BLaER1 treated with 17β-estradiol and CSF1 and Interleukin-3, amounts not matched to agents 10 nM and 100 nM (cell line): ENCODE data around the gene PYDC1.
"Not testable (repeated sequence)": the region's sequence is repeated elsewhere in the genome, so short reads cannot be mapped to it uniquely, and the experiment has no call there.

ENCODE experiments used
- H3K27ac ChIP-seq, 11 experiments: shearing (Covaris generic); formaldehyde crosslinking; 2 replicates each; pipeline ENCODE4 v1.8.1; 2022
- H3K27me3 ChIP-seq, 11 experiments: shearing (Covaris generic); formaldehyde crosslinking; 2 replicates each; pipeline ENCODE4 v1.8.1; 2022
- H3K36me3 ChIP-seq, 11 experiments: shearing (Covaris generic); formaldehyde crosslinking; 2 replicates each; pipeline ENCODE4 v1.8.1; 2022
- H3K4me1 ChIP-seq, 10 experiments: shearing (Covaris generic); formaldehyde crosslinking; 2 replicates each; pipeline ENCODE4 v1.8.1; 2022
- H3K4me2 ChIP-seq, 11 experiments: shearing (Covaris generic); formaldehyde crosslinking; 2 replicates each; pipeline ENCODE4 v1.8.1; 2022
- H3K4me3 ChIP-seq, 10 experiments: shearing (Covaris generic); formaldehyde crosslinking; 2 replicates each; pipeline ENCODE4 v1.8.1; 2022
- H3K9ac ChIP-seq, 11 experiments: shearing (Covaris generic); formaldehyde crosslinking; 2 replicates each; pipeline ENCODE4 v1.8.1; 2022
- H3K9me3 ChIP-seq, 11 experiments: shearing (Covaris generic); formaldehyde crosslinking; replicated peaks in 1 of 11; 2 replicates each; pipeline ENCODE4 v1.8.1; 2022
- H4K20me1 ChIP-seq, 11 experiments: shearing (Covaris generic); formaldehyde crosslinking; 2 replicates each; pipeline ENCODE4 v1.8.1; 2022
- Cebpa-rat ChIP-seq, 11 experiments: shearing (Covaris generic); IDR thresholded peaks; 2 replicates each; pipeline ENCODE4 v1.8.1; 2022

The PYDC1 gene

GRCh38 chr16:31183432-31184428 lies 33.2 kb downstream of the PYDC1 start:
- TF ChIP-seq Cebpa-rat (IDR thresholded peaks at IDR 0.05): no peak
- H3K4me1 ChIP-seq: peaks cover 32 to 80% (median 59%) of the 10 kb centered on the region in 10 experiments
- peak overlapping the region; percentile 88 to 98 (median 94); a peak in 21 of 22 replicates for H3K4me2 ChIP-seq
- no peaks in the 10 kb centered on the region for H3K27me3 ChIP-seq
- peak overlapping the region in 10 of 11 experiments; percentile 41 to 99 (median 98); a peak in 13 of 22 replicates for H3K9ac ChIP-seq
- H3K4me3 ChIP-seq: peak overlapping the region in 4 of 10 experiments; percentile 78 to 93 (median 90); a peak in 13 of 20 replicates
- H3K36me3 ChIP-seq: peaks cover 71 to 81% (median 80%) of the 10 kb centered on the region in 11 experiments
- H3K9me3 ChIP-seq: no peaks in the 10 kb centered on the region
- H3K27ac ChIP-seq: peak overlapping the region in 1 of 11 experiments; percentile 26; a peak in 1 of 22 replicates
- peaks cover 81 to 95% (median 86%) of the 10 kb centered on the region in 11 experiments for H4K20me1 ChIP-seq

- H3K4me2 ChIP-seq: peak overlapping the region; percentile 88 to 98 (median 94)
- no peaks in the 10 kb centered on the region for H3K9me3 ChIP-seq
- peak overlapping the region in 5 of 11 experiments; percentile 94 to 99 (median 98); a peak in 7 of 22 replicates for H3K27ac ChIP-seq
- peak overlapping the region; percentile 71 to 97 (median 90) for H3K4me3 ChIP-seq
- peaks cover 57 to 67% (median 66%) of the 10 kb centered on the region in 11 experiments for H3K36me3 ChIP-seq
- no peaks in the 10 kb centered on the region for H3K27me3 ChIP-seq
- TF ChIP-seq Cebpa-rat (IDR thresholded peaks at IDR 0.05): no peak
- H3K4me1 ChIP-seq: peaks cover 41 to 77% (median 69%) of the 10 kb centered on the region in 10 experiments
- H3K9ac ChIP-seq: peak overlapping the region; percentile 96 to 99 (median 98)
- peaks cover 68 to 88% (median 74%) of the 10 kb centered on the region in 11 experiments for H4K20me1 ChIP-seq
Measured at GRCh38 chr16:31182391-31182790, 34.5 kb downstream of the PYDC1 start.

- Histone ChIP-seq H3K4me2 (peak overlapping the region; percentile 88 to 98 (median 94)), H3K27ac (peak overlapping the region; percentile 94 to 99 (median 98); a peak in 21 of 22 replicates), H3K9ac (peak overlapping the region; percentile 96 to 99 (median 98)), H4K20me1 (peaks cover 57 to 77% (median 63%) of the 10 kb centered on the region in 11 experiments), H3K4me3 (peak overlapping the region; percentile 71 to 97 (median 90)), H3K9me3 (no peaks in the 10 kb centered on the region), H3K36me3 (peaks cover 46 to 56% (median 55%) of the 10 kb centered on the region in 11 experiments), H3K4me1 (peaks cover 52 to 77% (median 72%) of the 10 kb centered on the region in 10 experiments), H3K27me3 (no peaks in the 10 kb centered on the region)
- no peak for TF ChIP-seq Cebpa-rat (IDR thresholded peaks at IDR 0.05)
Measured at GRCh38 chr16:31181102-31181830, 35.7 kb downstream of the PYDC1 start.

- Histone ChIP-seq H3K27me3 (no peaks in the 10 kb centered on the region), H3K4me3 (peak within 1 kb of the TSS; percentile 71 to 97 (median 90)), H3K27ac (peak within 1 kb of the TSS; percentile 94 to 99 (median 98)), H4K20me1 (peaks cover 43 to 63% (median 49%) of the 10 kb centered on the region in 11 experiments), H3K36me3 (peaks cover 36 to 42% (median 42%) of the 10 kb centered on the region in 11 experiments), H3K4me1 (peaks cover 52 to 66% (median 59%) of the 10 kb centered on the region in 10 experiments), H3K4me2 (peak within 1 kb of the TSS; percentile 88 to 98 (median 95)), H3K9ac (peak within 1 kb of the TSS; percentile 96 to 99 (median 98)), H3K9me3 (no peaks in the 10 kb centered on the region)
- TF ChIP-seq Cebpa-rat (IDR thresholded peaks at IDR 0.05): no peak
Measured at GRCh38 chr16:31179747-31180459, 37.0 kb downstream of the PYDC1 start, which contains the start of gene FUS. TSS of gene FUS (plus strand) at chr16:31180139. CDS start at chr16:31180215, 76 bp downstream.

- peaks cover 29 to 36% (median 35%) of the 10 kb centered on the region in 11 experiments for H3K36me3 ChIP-seq
- no peaks in the 10 kb centered on the region for H3K9me3 ChIP-seq
- peak overlapping the region; percentile 96 to 99 (median 98) for H3K9ac ChIP-seq
- no peak for TF ChIP-seq Cebpa-rat (IDR thresholded peaks at IDR 0.05)
- H4K20me1 ChIP-seq: peaks cover 37 to 57% (median 43%) of the 10 kb centered on the region in 11 experiments
- H3K27ac ChIP-seq: peak overlapping the region; percentile 94 to 99 (median 98)
- peaks cover 52 to 62% (median 54%) of the 10 kb centered on the region in 10 experiments for H3K4me1 ChIP-seq
- no peaks in the 10 kb centered on the region for H3K27me3 ChIP-seq
- H3K4me3 ChIP-seq: peak overlapping the region; percentile 71 to 97 (median 90)
- H3K4me2 ChIP-seq: peak overlapping the region; percentile 88 to 98 (median 95)
Measured at GRCh38 chr16:31179219-31179746, 37.7 kb downstream of the PYDC1 start.

- Histone ChIP-seq H4K20me1 (peaks cover 15 to 36% (median 22%) of the 10 kb centered on the region in 11 experiments), H3K36me3 (peaks cover 8 to 15% (median 14%) of the 10 kb centered on the region in 11 experiments), H3K27ac (no peak overlapping the region), H3K9ac (no peak overlapping the region), H3K4me2 (peak overlapping the region; percentile 29 to 82 (median 61)), H3K4me3 (no peak overlapping the region), H3K9me3 (no peaks in the 10 kb centered on the region), H3K4me1 (peaks cover 30 to 43% (median 34%) of the 10 kb centered on the region in 10 experiments), H3K27me3 (no peaks in the 10 kb centered on the region)
- TF ChIP-seq Cebpa-rat (IDR thresholded peaks at IDR 0.05): no peak
Measured at GRCh38 chr16:31177136-31177535, 39.8 kb downstream of the PYDC1 start.

GRCh38 chr16:31170048-31170447 lies 46.9 kb downstream of the PYDC1 start:
- H3K4me1 ChIP-seq, H3K27me3 ChIP-seq, H4K20me1 ChIP-seq, H3K9me3 ChIP-seq, H3K4me2 ChIP-seq, H3K4me3 ChIP-seq, H3K36me3 ChIP-seq, H3K27ac ChIP-seq, H3K9ac ChIP-seq: not testable (repeated sequence)

GRCh38 chr16:31168848-31169247 lies 48.1 kb downstream of the PYDC1 start:
- no peak overlapping the region for H3K4me2 ChIP-seq
- no peak overlapping the region for H3K4me3 ChIP-seq
- H4K20me1 ChIP-seq: no peaks in the 10 kb centered on the region
- no peaks in the 10 kb centered on the region for H3K36me3 ChIP-seq
- H3K4me1 ChIP-seq: no peaks in the 10 kb centered on the region
- no peaks in the 10 kb centered on the region for H3K9me3 ChIP-seq
- TF ChIP-seq Cebpa-rat (IDR thresholded peaks at IDR 0.05): no peak
- H3K27me3 ChIP-seq: no peaks in the 10 kb centered on the region
- no peak overlapping the region for H3K9ac ChIP-seq
- no peak overlapping the region for H3K27ac ChIP-seq
